ENCODE measurements around the gene PPP2R2B.
A peak's percentile ranks its signal among the peaks of the same experiment; 100 is the strongest.
"Not testable (repeated sequence)": the region's sequence is repeated elsewhere in the genome, so short reads cannot be mapped to it uniquely, and the experiment has no call there.

The PPP2R2B gene

DNA sequence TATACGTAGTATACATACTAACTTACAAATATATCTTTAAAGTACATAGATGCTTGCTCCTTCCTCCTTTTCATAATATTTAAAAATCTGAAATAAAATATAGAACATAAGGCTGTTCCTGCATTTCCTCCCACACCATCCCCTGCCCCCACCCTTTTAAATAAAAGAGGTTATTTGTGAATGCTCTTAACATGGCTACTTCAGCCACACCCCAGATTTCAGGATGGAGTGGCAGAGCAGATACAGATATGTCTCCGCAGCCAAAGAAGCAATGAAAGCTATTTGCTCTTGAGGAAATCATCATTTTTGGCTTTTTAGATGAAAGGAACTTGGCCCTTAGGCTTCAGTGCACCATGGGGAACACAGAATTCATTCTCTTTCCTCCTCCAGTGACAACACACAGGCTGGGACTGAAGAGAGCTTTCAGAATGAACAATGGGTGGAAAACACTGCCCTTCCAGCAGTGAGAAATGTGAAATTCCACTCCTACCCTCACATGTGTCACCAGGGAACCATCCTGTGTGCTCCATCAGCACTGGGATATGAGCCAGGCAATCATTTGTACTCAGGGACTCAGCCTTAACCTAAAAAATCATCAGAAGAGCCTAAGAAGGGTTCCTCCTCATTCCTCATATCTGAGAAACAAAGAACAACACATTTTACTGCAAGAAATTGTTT is 134.3 kb downstream of the PPP2R2B start:
- peak; percentile 19 for DNase-seq (ENCODE audit: low spot score)

DNA sequence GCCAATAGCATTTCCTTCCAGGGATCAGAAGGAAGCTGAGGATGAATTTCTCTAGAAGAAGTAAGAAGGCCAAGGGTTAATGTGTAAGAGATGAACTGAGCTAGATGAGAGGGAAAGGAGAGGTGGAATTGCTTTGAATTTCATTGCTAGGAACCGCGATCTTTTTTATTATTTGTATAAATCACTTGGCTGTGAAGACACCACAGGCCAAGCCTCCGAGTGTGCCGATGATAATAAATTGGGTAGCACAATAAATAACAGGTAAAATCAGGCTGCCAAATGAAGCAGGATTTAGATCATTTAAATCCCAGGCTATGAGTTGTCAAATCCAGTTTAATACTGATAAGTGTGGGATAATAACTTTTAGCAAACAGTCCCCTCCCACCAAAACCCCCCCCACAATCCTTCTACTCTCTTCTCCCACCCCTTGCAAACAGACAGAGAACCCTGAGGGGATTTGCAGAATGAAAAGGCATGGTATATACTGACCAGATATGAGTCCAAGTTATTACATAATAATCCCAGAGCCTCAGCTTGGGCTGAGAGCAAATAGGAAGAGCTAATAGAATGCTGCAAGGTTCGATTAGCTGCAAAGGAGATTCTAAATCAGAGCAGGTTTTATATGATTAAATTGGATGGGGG is 143.5 kb downstream of the PPP2R2B start:
- DNase-seq (ENCODE audit: low spot score), result no peak

DNA sequence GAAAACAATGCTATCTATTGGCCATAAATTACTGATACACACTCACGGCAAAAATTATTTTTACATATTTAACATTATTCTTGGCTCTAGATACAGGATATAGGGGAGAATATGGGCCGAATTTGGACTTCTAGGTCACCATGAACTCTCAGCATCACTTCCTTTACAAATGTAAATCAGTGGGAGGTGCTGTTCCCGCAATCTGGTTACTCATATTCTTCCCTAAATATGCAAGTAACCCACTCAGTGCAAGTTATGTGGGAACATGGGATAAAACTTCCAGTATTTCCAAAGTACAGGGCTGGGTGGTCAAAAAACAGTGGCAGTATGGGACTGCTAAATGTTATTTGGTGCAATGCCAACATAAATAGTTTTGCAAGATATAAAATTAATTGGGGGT is 145.6 kb downstream of the PPP2R2B start:
- no peak for DNase-seq (ENCODE audit: low spot score)

DNA sequence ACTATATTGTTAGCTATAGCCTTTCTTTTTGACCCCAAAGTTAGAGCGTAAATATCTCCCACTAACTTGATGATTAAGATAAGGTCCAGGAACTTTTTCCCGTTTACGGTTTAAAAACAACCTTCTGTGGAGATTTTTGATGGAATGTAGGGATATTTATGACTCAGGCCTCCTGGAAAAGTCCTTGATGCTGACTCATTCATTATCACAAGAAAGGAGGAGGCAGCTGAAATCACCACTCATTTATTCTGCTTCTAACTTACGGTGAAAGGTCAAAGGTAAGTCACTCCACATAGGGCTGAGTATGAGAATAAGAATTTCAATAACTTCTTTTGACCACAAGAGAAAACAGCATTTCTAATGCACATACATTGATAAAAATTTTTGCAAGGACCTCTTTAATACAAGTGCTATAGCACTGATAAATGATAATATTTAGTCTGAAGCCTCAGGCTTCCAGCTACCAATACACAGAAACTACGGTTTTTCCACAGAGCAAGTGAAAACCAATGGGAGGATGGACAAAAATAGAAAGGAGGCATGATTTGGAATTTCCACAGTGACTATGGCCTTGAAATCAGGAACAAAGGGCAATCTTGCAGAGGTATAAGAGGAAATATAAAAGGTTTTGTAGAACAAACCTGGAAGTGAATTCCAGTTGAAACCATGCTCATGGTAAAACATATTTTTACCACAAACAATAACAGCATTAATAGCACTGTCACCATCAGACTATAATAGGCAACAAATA is 146.5 kb downstream of the PPP2R2B start:
- DNase-seq (ENCODE audit: low spot score), result peak; percentile 50

DNA sequence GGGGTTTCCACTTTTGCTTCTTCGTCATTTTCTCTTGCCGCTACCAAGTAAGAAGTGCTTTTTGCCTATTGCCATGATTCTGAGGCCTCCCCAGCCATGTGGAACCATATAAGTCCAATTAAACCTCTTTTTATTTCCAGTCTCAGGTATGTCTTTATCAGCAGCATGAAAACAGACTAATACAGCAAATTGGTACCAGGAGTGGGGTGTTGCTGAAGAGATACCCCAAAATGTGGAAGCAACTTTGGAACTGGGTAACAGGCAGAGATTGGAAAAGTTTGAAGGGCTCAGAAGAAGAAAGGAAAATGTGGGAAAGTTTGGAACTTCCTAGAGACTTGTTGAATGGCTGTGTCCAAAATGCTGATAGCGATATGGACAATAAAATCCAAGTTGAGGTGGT is 149.8 kb downstream of the PPP2R2B start:
- DNase-seq (ENCODE audit: low spot score), result not testable (repeated sequence)

DNA sequence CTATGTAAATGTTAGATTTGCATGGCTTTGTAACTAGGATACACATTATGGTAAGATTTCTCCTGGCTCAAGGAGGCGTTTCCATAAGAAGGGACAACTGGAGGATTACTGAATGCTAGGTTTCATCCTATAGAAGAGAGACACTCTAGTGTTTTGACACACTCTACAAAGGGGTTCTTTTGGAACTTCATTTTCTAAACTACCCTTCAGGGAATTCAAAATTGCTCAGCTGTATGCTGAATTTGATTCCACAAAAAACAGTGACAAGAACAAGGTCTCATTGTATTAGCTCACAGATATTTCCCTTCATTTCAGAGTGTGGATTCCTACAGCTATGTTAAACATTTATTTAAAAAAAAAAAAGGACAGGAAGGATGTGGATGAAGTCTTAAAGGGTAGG is 151.7 kb downstream of the PPP2R2B start:
- DNase-seq (ENCODE audit: low spot score), result no peak

DNA sequence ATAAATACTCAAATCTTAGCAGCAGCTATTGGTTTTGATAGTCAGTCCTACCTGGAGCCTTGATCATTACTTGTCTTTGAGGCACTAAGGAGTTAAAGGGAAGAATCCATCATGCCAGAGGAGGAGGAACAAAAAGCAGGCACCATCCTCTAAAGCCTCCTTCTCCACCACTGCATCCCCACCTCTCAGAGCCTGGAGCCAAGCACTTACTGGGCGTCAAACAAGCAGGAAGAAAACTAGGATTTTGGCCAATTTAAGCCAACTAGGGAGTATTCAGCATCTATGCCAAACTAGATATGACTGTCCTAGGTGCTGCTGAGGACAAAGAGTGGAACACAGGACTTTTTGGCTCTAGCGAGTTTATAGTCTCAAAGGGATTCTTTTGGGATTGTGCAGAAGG is 152.5 kb downstream of the PPP2R2B start:
- no peak for DNase-seq (ENCODE audit: low spot score)

DNA sequence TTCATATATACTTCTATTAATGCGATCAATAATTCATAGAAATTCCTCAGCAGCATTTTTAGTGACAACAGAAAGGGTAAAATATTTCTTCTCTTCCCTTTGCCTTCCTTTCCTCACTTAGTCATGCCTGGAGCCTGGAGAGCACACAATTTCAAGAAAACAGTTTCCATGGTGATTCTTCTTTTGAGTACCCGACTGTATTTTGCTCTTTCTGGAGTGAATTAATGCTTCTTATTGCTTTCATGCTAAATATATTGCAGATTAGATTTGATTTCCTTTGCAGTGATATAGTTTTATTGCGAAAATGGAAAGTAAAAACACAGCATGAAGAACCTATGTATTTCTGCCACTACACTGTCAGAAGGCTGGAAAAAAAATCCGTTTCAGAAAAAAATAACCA is 153.5 kb downstream of the PPP2R2B start:
- no peak for DNase-seq (ENCODE audit: low spot score)

DNA sequence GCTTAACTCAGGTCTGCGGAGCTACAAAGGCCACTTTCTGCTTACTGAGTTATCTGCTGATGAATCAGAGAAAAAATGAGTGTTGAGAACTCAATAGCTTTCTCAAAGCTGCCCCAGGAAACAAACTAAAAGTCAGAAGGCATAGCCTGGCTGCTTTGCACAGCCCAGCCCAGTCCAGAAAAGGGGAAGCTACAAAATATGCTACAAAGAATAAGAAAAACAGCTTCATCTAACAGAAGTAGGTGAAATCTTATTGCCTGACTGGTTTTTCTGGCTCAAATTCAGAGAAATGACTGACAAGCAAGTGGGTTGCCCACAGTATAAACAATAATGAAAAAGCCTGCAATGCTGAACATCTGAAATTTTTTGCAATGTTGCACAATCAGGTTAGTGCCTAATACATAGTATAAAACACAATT is 156.2 kb downstream of the PPP2R2B start:
- no peak for DNase-seq (ENCODE audit: low spot score)

DNA sequence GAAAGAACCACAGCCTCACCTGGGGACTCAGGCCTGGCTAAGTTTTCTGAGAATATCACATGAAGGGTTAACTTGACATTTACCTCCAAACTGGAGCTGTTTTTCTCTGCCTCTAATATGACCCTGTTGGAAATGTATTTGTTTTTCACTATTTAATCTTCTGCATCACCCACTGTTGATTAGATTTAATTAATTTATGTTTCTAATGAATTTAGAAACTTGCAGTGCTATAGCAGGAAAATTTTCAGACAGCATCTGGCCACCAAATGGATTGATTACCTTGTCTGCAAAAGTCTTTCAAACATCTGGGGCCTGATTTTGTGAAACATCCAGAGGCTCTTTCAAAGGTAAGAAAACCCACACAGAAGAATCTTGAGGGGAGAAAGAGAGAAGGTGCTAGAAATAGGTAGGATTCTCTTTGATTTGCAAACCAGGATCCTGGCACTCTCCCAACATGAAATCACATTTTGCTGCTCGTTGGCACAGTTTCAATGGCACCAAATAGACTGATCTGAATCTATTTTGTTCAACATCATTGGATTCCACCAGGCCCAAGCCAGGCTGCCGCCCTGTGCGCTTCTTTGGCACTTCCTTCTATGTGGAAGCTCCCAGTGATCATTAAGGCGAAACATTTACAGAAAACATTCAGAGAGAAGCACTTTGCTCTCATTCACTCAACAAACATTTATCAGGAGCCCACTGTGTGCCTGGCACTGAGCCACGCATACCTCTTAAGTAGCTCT is 157.3 kb downstream of the PPP2R2B start:
- no peak for DNase-seq (ENCODE audit: low spot score)

DNA sequence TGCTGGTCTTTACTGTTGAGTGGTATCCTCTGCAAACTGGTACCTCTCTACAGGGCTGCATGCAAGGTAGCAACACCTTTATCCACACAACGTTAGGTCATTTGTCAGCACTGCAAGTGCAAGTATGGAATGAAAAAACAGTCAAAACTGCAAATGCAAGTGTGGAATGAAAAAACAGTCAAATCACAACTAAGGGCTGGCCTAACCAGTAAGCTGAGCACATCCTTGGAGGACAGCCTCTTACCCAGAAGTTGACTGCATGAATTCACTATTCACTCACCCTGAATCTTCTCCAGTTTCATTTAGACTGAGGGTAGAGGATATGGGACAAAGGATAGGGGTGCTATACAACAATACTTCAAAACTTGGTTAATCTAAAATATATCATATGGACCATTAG is 158.4 kb downstream of the PPP2R2B start:
- DNase-seq (ENCODE audit: low spot score), result no peak

DNA sequence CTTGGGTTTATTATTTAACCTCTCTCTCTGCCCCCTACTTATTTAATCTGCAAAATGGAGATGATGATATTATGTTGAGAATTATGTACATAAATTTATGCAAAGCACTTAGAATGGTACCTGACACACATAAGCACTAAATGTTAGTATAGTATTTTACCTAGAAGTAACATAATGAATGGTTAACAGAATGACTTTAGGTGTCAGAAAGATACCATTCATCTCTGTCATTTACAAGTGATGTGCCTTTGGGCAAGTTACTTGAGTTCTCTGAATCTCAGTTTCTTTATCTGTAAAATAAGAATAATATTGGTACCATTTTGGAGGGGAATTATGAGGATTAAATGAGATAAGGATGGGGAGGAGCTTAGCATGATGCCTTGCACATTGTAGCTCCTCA is 159.4 kb downstream of the PPP2R2B start:
- DNase-seq (ENCODE audit: low spot score), result no peak

DNA sequence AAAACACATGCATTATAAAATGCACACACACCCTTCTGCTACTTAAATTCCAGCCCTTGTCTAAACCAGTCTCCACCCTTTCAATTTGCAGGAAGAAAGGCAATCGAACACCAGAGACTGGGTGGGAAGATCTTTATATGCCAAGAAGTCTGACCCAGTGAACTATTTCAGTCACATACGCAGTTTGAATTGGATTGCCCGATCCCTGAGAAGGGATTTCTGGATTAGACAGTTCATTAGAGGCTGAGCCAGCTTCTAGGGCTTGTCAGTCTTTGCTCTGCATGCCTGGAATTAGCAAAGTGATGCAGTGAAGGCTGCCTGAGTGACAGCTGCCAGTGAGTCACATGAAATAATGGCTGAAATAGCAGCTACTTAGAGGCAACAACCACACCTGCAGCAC is 159.9 kb downstream of the PPP2R2B start:
- no peak for DNase-seq (ENCODE audit: low spot score)

DNA sequence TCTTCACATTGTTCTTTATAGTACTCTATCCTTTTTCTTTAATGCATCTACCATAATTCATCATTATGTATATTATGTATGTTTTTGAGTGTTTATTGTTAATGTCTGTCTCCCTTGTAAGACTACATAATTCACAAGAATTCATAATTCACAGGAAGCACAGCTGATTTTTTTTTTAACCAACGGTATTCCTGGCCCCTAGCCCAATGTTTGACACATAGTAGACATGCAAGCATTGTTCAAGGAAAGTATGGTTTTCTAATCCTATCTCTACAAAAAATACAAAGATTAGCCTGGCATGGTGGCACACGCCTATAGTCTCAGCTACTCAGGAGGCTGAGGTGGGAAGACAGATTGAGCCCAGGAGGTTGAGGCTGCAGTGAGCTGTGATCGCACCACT is 160.6 kb downstream of the PPP2R2B start:
- no peak for DNase-seq (ENCODE audit: low spot score)

DNA sequence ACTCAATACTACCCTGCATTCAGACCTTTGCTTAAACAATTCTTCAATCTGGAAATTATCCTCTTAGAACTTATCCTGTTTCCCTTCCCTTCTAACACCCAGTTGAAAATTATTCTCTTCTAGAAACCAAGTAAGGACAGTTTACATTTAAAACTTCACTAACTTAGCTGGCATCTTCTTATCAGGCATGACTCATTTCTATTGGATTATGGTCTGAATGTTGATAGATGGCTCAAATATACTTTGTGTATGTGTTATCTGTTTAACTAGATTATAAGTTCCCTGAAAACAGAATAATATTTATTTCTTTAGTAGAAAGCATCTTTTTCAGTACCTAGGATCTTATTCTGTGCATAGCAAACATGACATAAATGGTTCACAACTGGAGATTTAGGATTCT is 161.9 kb downstream of the PPP2R2B start:
- no peak for DNase-seq (ENCODE audit: low spot score)

DNA sequence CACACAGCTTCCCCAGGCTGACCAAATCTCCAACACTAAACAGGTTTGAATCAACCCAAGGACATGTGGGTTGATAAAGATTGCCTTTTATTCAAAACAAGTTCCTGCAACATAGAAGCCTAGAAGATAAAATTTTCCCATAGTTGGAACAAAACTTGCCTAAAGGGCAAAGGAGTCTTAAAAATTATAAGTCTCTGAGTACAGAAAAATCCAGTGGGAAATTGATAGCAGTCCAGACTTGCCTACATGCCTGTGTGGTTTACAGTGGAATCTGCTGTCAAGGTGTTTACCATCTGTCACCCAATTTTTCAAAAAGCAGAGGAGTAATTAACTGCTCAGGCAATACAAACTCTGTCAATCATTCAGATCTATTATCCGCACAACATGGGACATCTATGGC is 168.2 kb downstream of the PPP2R2B start:
- no peak for DNase-seq (ENCODE audit: low spot score)

DNA sequence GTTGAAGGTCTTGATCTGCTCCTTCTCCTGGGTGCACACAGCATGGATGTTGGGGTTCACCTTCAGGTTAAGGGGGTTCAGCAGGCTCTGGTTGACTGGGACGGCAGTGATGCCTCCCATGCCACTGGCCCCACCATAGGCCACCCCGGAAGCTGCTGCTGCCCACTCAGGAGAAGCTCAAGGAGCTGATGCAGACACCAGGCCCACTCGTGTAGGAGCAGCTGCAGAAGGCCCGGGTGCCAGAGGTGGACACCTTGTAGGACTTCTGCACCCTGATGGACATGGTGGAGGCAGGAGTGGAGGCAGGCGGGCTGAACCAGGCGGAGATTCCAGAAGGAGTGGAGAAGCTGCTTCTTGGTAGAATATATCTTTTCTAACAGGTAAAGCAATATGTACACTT is 171.2 kb downstream of the PPP2R2B start:
- DNase-seq (ENCODE audit: low spot score), result no peak

DNA sequence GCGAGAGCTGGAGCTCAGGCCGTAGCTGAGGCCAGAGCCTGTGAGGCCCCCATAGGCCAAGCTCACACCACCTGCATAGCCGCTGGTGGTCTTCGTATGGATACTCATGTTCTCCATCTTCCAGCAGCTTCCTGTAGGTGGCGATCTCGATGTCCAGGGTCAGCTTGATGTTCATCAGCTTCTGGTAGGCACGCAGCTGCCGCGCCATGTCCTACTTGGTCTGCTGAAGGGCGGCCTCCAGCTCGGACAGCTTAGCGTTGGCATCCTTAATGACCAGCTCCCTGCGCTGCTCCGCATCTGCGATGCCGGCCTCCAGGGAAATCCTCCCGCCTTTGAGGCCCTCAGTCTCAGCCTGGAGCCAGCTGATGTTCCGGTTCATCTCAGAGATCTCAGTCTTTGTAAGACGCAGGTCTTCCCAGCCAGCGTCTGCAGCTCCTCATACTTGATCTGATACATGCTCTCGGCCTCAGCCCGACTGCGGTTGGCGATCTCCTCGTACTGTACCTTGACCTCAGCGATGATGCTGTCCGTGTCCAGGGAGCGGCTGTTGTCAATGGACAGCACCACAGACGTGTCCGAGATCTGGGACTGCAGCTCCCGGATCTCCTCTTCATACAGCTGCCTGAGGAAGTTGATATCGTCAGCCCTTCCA is 172.1 kb downstream of the PPP2R2B start:
- no peak for DNase-seq (ENCODE audit: low spot score)

DNA sequence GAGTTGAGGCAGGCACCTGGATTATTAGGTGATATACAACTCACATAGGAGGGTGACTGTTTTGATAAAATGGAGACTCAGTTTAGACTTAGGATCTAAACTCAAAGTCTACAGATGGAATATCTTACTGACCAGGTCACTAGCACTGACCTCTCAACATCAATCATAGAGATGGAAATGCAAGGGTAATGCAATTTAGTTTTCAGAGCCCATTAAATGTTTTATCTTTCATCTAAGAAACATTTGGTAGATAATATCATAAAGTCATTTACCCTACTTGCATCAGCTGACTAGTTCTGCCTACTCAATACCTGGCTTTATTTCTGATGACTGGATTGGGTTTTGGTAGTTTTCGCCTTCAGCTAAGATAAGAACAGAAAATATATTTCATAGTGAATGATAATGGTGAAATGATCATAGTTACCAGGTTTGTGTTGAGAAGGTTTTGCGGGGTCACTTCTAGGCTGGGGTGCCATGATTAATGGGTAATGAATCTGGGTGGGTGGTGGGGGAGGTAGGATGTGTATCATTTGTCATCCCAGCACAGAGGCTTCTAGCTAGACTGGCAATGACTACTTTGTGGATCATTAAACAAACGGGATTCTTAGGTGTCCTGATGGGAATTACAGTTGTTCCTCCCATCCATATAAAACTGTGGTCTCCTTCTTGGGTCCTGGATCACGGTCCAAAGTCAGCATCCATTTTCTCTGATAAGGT is 173.4 kb downstream of the PPP2R2B start:
- no peak for DNase-seq (ENCODE audit: low spot score)

DNA sequence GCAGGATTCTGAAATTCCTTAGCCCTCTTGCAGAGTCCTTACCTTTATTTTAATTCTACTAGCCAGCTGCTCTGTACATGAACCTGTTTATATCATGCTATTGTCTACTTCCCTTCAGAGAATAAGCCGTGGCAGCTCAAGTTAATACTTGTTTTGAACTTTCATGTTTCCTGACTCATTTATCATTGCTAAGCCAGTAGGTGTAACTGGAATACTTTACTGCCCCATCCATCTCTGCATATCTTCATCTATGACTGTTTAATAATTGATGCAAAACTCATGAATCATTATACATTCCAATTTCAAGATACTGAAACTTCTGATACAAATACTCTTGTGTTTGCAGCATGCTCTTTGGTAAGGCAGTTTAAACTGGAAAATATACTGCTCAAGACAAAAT is 174.7 kb downstream of the PPP2R2B start:
- DNase-seq (ENCODE audit: low spot score), result no peak

DNA sequence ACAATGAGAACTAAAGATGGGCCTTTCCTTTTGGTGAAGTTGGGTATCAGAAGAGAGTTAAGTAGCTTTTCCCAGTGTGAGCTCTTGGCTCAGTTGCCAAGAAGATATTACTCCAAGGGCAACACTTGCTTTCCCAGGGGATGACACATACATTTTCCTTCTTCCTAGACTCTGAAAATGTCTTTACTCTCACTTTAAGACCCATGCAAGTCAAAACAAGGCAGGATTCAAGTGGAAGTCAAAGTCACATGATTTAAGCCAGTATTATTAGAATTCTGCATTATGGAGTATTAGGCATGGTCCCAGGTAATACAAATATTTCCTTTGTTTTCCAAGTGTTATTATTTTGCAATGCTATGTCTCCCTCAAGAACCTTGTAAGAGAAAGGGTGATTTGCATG is 175.1 kb downstream of the PPP2R2B start:
- no peak for DNase-seq (ENCODE audit: low spot score)

All from GM03348 (cell line).